T-cell (primary cell): ENCODE results near the gene VSTM4. TPM values are rescaled to one million over a fixed set of nuclear protein-coding genes. Genes with fewer than 3 reads are reported as not detected.

Experiments used
- ATAC-seq, 4 experiments: fragments of 200-7000 bp in 3 of 4; fragments of 150-1000 bp in 1 of 4; cut with Tn5 transposase; replicated peaks in 1 of 4; 1 replicate in 3 of 4; 2 replicates in 1 of 4; pipeline ENCODE4 v1.10.0; 2021; ENCODE audit warnings: moderate library complexity in 3 of 4, mild to moderate bottlenecking in 2 of 4, moderate number of reproducible peaks in 1 of 4
- CTCF ChIA-PET, 2 donors: fragments of 300-600 bp; sonication (Branson Sonifier 250); formaldehyde crosslinking; loops; one replicate each; lab custom pipeline; 2022; ENCODE audit warnings: antibody characterized with exemption in 2 of 2; lab: Charles Lee
- POLR2A ChIA-PET, 2 donors: fragments of 300-600 bp; sonication (Branson Sonifier 250); formaldehyde crosslinking; loops; one replicate each; lab custom pipeline; 2022; ENCODE audit warnings: antibody characterized with exemption in 2 of 2; lab: Charles Lee
- DNase-seq, 35 experiments: peaks; one replicate each; pipeline versions ENCODE4 v3.0.0 to v3.0.0-alpha.2; 2013 to 2023
- H3K27ac ChIP-seq: one replicate; pipeline ENCODE4 v1.5.1; 2013; ENCODE audit warnings: low read length
- H3K27me3 ChIP-seq, 2 experiments: replicated peaks in 1 of 2; 1 replicate in 1 of 2; 2 replicates in 1 of 2; pipeline versions ENCODE4 v1.6.1 to v1.7.0; 2013; ENCODE audit warnings: low read length in 1 of 2, mixed read lengths in 1 of 2; ENCODE audit not compliant: control insufficient read depth in 2 of 2, insufficient read depth in 2 of 2; ENCODE audit errors: extremely low read depth in 1 of 2
- H3K36me3 ChIP-seq, 2 donors: 1 replicate in 1 of 2; 2 replicates in 1 of 2; pipeline versions ENCODE4 v1.6.1 to v1.7.0; 2013; ENCODE audit warnings: low read length in 1 of 2; ENCODE audit not compliant: control insufficient read depth in 2 of 2, insufficient read depth in 1 of 2; ENCODE audit errors: extremely low read depth in 1 of 2
- H3K4me1 ChIP-seq, 2 experiments: 1 replicate in 1 of 2; 2 replicates in 1 of 2; pipeline versions ENCODE4 v1.6.1 to v1.7.0; 2013; ENCODE audit warnings: low read length in 2 of 2, mixed read lengths in 1 of 2; ENCODE audit not compliant: insufficient read depth in 2 of 2, control insufficient read depth in 1 of 2; ENCODE audit errors: extremely low read depth in 1 of 2
- H3K4me3 ChIP-seq, 2 donors: 1 replicate in 1 of 2; 2 replicates in 1 of 2; pipeline versions ENCODE4 v1.5.1 to v1.7.0; 2013; ENCODE audit warnings: mild to moderate bottlenecking in 2 of 2, low read length in 1 of 2, moderate library complexity in 1 of 2; ENCODE audit not compliant: control insufficient read depth in 1 of 2; ENCODE audit errors: extremely low read depth in 1 of 2
- H3K9me3 ChIP-seq: 2 replicates; pipeline ENCODE4 v1.7.0; 2013
- H3K27ac Mint-ChIP-seq, 2 donors: one replicate each; pipeline ENCODE4 v1.8.0; 2020 to 2021; ENCODE audit warnings: mild to moderate bottlenecking in 2 of 2, mixed read lengths in 2 of 2
- H3K27me3 Mint-ChIP-seq, 2 donors: one replicate each; pipeline ENCODE4 v1.8.0; 2021 to 2022; ENCODE audit warnings: mixed read lengths in 2 of 2
- H3K36me3 Mint-ChIP-seq: one replicate; pipeline ENCODE4 v1.8.0; 2021; ENCODE audit warnings: mixed read lengths
- H3K4me1 Mint-ChIP-seq, 3 donors: one replicate each; pipeline ENCODE4 v1.8.0; 2020 to 2022; ENCODE audit warnings: mixed read lengths in 3 of 3, mild to moderate bottlenecking in 1 of 3
- H3K4me3 Mint-ChIP-seq, 3 donors: one replicate each; pipeline ENCODE4 v1.8.0; 2020 to 2022; ENCODE audit warnings: mild to moderate bottlenecking in 3 of 3, mixed read lengths in 3 of 3, moderate library complexity in 3 of 3
- H3K9me3 Mint-ChIP-seq, 3 donors: one replicate each; pipeline ENCODE4 v1.8.0; 2020 to 2022; ENCODE audit warnings: mixed read lengths in 3 of 3
- WGBS: methylation state at CpG from one replicate; pipeline ENCODE4 v1.1.5; 2013; ENCODE audit warnings: missing lambda C conversion rate; ENCODE audit not compliant: insufficient coverage; 5-methylcytosine and 5-hydroxymethylcytosine counted together
- total RNA-seq, 35 experiments: library from RNA in 6 of 35; stranded (reverse) in 6 of 35; fragments of 120-200 nt in 1 of 35; gene quantifications; one replicate each; pipeline versions ENCODE4 v1.2.1 to v1.2.4 and lab custom pipeline; 2013 to 2026

VSTM4 gene
- total RNA-seq, 5 donors from 2014 or later (not counting 1 experiment from before 2014, with no cell fraction given): 0.09 to 0.19 (median 0.10) TPM; not detected in 2

DNA sequence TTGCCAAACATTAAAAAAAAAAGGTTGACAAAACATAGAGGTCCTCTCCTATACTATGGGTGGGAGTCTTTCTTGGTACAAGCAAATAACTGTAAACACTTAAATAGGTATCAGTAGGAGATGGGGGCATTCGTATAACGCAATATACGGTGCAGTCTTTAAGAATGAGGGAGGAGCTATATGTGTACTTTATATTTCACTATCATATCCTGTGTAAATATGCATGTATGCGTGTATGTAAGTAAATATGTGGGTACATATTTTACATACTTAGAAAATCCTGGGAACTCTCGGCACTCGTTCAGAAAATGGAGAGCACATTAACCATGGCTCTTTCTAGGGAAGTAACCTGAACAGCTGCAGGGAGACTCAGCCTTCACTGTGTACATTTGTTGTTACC, 93.6 kb downstream of the VSTM4 start:
- ATAC-seq (no peak), DNase-seq (no peak)
- H3K9me3 ChIP-seq: no peaks in the 10 kb centered on the region
- no peaks in the 10 kb centered on the region for H3K36me3 Mint-ChIP-seq
- peaks cover 0 to 8% (median 0%) of the 10 kb centered on the region in 3 donors for H3K9me3 Mint-ChIP-seq
- H3K27me3 Mint-ChIP-seq: peaks cover 9% of the 10 kb centered on the region in 2 donors
- no peak overlapping the region for H3K4me3 Mint-ChIP-seq
- no peak overlapping the region for H3K27ac ChIP-seq
- POLR2A ChIA-PET: no interaction called here
- WGBS: 90% methylated on average over 2 of the region's 6 CpGs
- no peaks in the 10 kb centered on the region for H3K4me1 Mint-ChIP-seq
- no peaks in the 10 kb centered on the region for H3K36me3 ChIP-seq
- no peaks in the 10 kb centered on the region for H3K4me1 ChIP-seq
- H3K27me3 ChIP-seq: peaks cover 0 to 3% of the 10 kb centered on the region in 2 experiments
- CTCF ChIA-PET: no interaction called here
- no peak overlapping the region for H3K4me3 ChIP-seq
- no peak overlapping the region for H3K27ac Mint-ChIP-seq

DNA sequence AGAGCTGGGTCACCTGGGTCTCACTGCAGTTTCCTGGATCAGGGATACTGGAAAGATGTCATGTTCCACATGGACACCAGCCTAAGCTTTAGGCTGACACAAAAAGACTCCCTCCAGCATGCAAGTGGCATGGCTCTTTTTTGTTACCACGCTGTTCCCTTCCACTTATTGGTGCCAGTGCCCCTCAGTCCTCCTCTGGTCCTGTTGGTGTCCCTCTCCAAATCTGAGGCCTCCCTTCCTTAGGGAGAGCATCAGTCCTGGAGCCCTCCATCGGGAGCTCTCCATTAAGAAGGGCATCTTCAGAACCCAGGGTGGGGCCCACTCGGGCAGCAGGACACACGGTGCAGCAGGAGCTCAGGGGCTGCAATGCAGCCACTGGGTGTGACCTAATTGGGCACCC, 99.6 kb downstream of the VSTM4 start:
- Mint-ChIP-seq H3K36me3 (no peaks in the 10 kb centered on the region), H3K27ac (no peak overlapping the region), H3K4me1 (no peaks in the 10 kb centered on the region), H3K4me3 (no peak overlapping the region), H3K9me3 (peaks cover 0 to 8% (median 0%) of the 10 kb centered on the region in 3 donors), H3K27me3 (peaks cover 9 to 18% of the 10 kb centered on the region in 2 donors)
- ChIA-PET POLR2A (no interaction called here), CTCF (no interaction called here)
- no peak overlapping the region for H3K4me3 ChIP-seq
- peaks cover 0 to 28% of the 10 kb centered on the region in 2 experiments for H3K27me3 ChIP-seq
- ATAC-seq (no peak), DNase-seq (no peak)
- no peaks in the 10 kb centered on the region for H3K9me3 ChIP-seq
- H3K36me3 ChIP-seq: no peaks in the 10 kb centered on the region
- H3K4me1 ChIP-seq: no peaks in the 10 kb centered on the region
- WGBS: 81% methylated on average over 4 of the region's 4 CpGs
- no peak overlapping the region for H3K27ac ChIP-seq

DNA sequence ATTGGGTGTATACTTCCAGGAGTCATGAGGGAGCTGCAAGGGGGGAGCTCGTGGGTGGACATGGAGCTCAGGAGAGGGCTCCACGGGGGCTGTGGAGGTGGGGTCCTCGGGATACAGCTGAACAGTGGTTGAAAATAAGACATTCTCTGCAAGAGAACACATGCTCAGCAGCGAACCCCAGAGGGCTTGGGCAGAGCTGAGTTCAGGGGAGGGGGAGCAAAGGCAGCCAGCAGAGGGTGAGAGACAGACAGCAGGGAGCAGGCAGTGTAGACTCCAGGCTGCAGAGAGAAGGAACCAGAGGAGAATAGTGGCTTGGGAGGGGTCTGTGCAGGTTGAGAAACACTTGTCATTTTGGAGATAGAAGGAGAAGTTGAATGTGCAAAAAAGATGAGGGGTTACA, 102.7 kb downstream of the VSTM4 start:
- H3K4me1 ChIP-seq: no peaks in the 10 kb centered on the region
- no peaks in the 10 kb centered on the region for H3K9me3 Mint-ChIP-seq
- no peaks in the 10 kb centered on the region for H3K36me3 ChIP-seq
- no peaks in the 10 kb centered on the region for H3K36me3 Mint-ChIP-seq
- H3K9me3 ChIP-seq: no peaks in the 10 kb centered on the region
- H3K4me3 Mint-ChIP-seq: no peak overlapping the region
- peaks cover 6 to 12% of the 10 kb centered on the region in 2 donors for H3K27me3 Mint-ChIP-seq
- H3K27ac Mint-ChIP-seq: no peak overlapping the region
- no peaks in the 10 kb centered on the region for H3K4me1 Mint-ChIP-seq
- ChIA-PET POLR2A (no interaction called here), CTCF (no interaction called here)
- H3K4me3 ChIP-seq: no peak overlapping the region
- peaks cover 0 to 28% of the 10 kb centered on the region in 2 experiments for H3K27me3 ChIP-seq
- H3K27ac ChIP-seq: no peak overlapping the region
- WGBS: 57% methylated on average over 4 of the region's 4 CpGs
- DNase-seq (no peak), ATAC-seq (no peak)

DNA sequence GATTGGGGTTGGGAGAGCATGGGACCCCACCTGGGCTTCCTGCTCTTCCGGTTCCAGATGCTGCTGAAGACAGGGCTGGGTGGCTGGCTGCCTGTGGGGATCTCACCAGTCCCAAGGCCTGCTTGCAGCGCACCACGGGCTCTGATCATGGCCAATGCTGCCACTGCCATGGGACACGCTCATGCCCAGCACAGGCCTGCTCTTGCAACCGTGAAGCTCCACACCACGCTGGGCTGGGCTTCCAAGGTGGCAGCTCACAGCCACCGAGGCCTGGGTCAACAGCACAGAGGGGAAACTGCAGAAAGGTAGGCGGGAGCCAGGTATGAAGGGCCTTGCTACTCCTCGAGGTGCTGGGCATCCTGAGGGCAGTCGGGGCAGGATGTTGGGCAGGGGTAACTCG, 103.6 kb downstream of the VSTM4 start:
- no peaks in the 10 kb centered on the region for H3K36me3 ChIP-seq
- DNase-seq (no peak), ATAC-seq (no peak)
- H3K36me3 Mint-ChIP-seq: no peaks in the 10 kb centered on the region
- H3K9me3 Mint-ChIP-seq: no peaks in the 10 kb centered on the region
- ChIA-PET POLR2A (no interaction called here), CTCF (no interaction called here)
- H3K4me1 ChIP-seq: no peaks in the 10 kb centered on the region
- H3K27ac Mint-ChIP-seq: no peak overlapping the region
- no peaks in the 10 kb centered on the region for H3K9me3 ChIP-seq
- peaks cover 3 to 9% of the 10 kb centered on the region in 2 donors for H3K27me3 Mint-ChIP-seq
- no peak overlapping the region for H3K4me3 Mint-ChIP-seq
- peaks cover 0 to 27% of the 10 kb centered on the region in 2 experiments for H3K27me3 ChIP-seq
- WGBS: 79% methylated on average over 11 of the region's 11 CpGs
- no peak overlapping the region for H3K27ac ChIP-seq
- H3K4me1 Mint-ChIP-seq: no peaks in the 10 kb centered on the region
- H3K4me3 ChIP-seq: no peak overlapping the region

DNA sequence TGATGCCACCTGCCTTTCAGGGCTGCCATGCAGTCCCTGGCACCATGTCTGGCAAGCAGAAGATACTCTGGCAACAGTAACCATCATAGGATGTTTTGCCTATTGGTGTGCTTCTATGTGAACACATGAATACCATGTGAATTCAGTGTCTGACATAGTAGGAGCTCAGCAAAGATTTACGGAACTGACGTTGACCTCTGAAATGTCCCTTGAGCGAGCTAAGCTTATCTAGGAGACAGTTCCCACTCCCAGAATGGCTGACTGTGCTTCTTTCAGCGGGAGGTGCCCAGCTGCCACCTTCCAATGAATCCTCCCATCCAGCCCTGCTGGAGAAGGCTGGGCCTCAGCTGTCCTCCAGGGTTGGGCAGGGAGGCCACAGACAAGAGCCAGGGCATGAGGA, 104.5 kb downstream of the VSTM4 start:
- WGBS: 46% methylated on average over 4 of the region's 4 CpGs
- Mint-ChIP-seq H3K9me3 (no peaks in the 10 kb centered on the region), H3K4me1 (no peaks in the 10 kb centered on the region), H3K27ac (no peak overlapping the region), H3K27me3 (peaks cover 3 to 6% of the 10 kb centered on the region in 2 donors), H3K4me3 (no peak overlapping the region), H3K36me3 (no peaks in the 10 kb centered on the region)
- DNase-seq: no peak
- ChIA-PET POLR2A (no interaction called here), CTCF (interaction anchor here in 1 of 2 donors (0.9 kb wide), 1 partner anchor 32 kb away, joined by 3 read pairs; no protein-coding TSS in a partner anchor)
- no peak overlapping the region for H3K4me3 ChIP-seq
- H3K27me3 ChIP-seq: peaks cover 0 to 20% of the 10 kb centered on the region in 2 experiments
- H3K4me1 ChIP-seq: no peaks in the 10 kb centered on the region
- no peak for ATAC-seq
- no peaks in the 10 kb centered on the region for H3K36me3 ChIP-seq
- no peaks in the 10 kb centered on the region for H3K9me3 ChIP-seq
- H3K27ac ChIP-seq: no peak overlapping the region

DNA sequence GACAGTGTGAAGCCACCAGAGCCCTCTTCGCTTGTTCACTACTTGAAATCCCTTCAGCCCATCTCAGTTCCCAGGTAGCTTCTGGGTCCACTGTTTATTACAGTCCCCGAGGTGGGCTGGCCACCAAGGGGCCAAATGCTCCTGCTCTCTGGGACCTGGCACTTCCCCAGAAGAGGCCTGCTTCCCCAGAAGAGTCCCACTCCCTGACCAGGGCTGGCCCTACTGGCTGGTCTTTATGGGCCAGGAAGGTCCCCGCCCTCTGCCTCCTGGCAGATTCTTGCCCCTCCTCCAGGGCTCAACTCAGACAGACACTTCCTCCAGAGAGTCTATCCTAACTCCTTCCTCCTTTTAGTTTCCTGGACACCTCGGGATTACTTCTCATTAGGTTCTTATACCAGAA, 105.0 kb downstream of the VSTM4 start:
- no peak overlapping the region for H3K27ac Mint-ChIP-seq
- H3K4me3 Mint-ChIP-seq: no peak overlapping the region
- ChIA-PET POLR2A (no interaction called here), CTCF (interaction anchor here (0.6 to 0.9 kb wide), 2 partner anchors 32 to 42 kb away, joined by 3 read pairs; no protein-coding TSS in a partner anchor)
- ATAC-seq (no peak), DNase-seq (no peak)
- 89% methylated on average over 1 of the region's 4 CpGs for WGBS
- Histone ChIP-seq H3K9me3 (no peaks in the 10 kb centered on the region), H3K36me3 (no peaks in the 10 kb centered on the region), H3K4me3 (no peak overlapping the region), H3K27ac (no peak overlapping the region), H3K27me3 (peaks cover 0 to 14% of the 10 kb centered on the region in 2 experiments), H3K4me1 (no peaks in the 10 kb centered on the region)
- no peaks in the 10 kb centered on the region for H3K36me3 Mint-ChIP-seq
- H3K4me1 Mint-ChIP-seq: no peaks in the 10 kb centered on the region
- H3K27me3 Mint-ChIP-seq: peaks cover 3 to 6% of the 10 kb centered on the region in 2 donors
- H3K9me3 Mint-ChIP-seq: no peaks in the 10 kb centered on the region
